AG20443 (cell line): Measurements from ENCODE around the gene ZNHIT2.
"Not testable (repeated sequence)": the region's sequence is repeated elsewhere in the genome, so short reads cannot be mapped to it uniquely, and the experiment has no call there.

Experiments
- DNase-seq: peaks from one replicate; pipeline ENCODE4 v3.0.0; 2012; ENCODE audit warnings: low spot score, mixed read lengths

The ZNHIT2 gene

GRCh38 chr11:65117206-65118096 lies at the start of gene ZNHIT2:
Gene ZNHIT2 (minus strand): TSS chr11:65117701. CDS start chr11:65117653, 48 bp downstream.
- peak; percentile 96 for DNase-seq

GRCh38 chr11:65166893-65167292 lies 49.4 kb upstream of the ZNHIT2 start:
- no peak for DNase-seq

- DNase-seq, result peak; percentile 15
Measured at GRCh38 chr11:65165410-65166317, 48.2 kb upstream of the ZNHIT2 start.

- no peak for DNase-seq
Measured at GRCh38 chr11:65163684-65164083, 46.2 kb upstream of the ZNHIT2 start.

GRCh38 chr11:65160643-65161042 lies 43.1 kb upstream of the ZNHIT2 start:
- no peak for DNase-seq

GRCh38 chr11:65159012-65159411 lies 41.5 kb upstream of the ZNHIT2 start:
- no peak for DNase-seq

- no peak for DNase-seq
Measured at GRCh38 chr11:65157336-65157735, 39.8 kb upstream of the ZNHIT2 start.

GRCh38 chr11:65156926-65157325 lies 39.4 kb upstream of the ZNHIT2 start:
- DNase-seq, result no peak

GRCh38 chr11:65156256-65156655 lies 38.8 kb upstream of the ZNHIT2 start:
- DNase-seq, result no peak

- DNase-seq, result no peak
Measured at GRCh38 chr11:65152122-65152521, 34.6 kb upstream of the ZNHIT2 start.

GRCh38 chr11:65151331-65151899 lies 33.9 kb upstream of the ZNHIT2 start:
- no peak for DNase-seq

- peak; percentile 93 for DNase-seq
Measured at GRCh38 chr11:65150509-65151299, 33.2 kb upstream of the ZNHIT2 start.

- not testable (repeated sequence) for DNase-seq
Measured at GRCh38 chr11:65150131-65150508, 32.6 kb upstream of the ZNHIT2 start.

GRCh38 chr11:65148657-65149056 lies 31.2 kb upstream of the ZNHIT2 start:
- DNase-seq, result no peak

- DNase-seq, result no peak
Measured at GRCh38 chr11:65147352-65148075, 30.0 kb upstream of the ZNHIT2 start.

- DNase-seq, result no peak
Measured at GRCh38 chr11:65141896-65142494, 24.5 kb upstream of the ZNHIT2 start.

GRCh38 chr11:65136515-65137096 lies 19.1 kb upstream of the ZNHIT2 start:
- no peak for DNase-seq

GRCh38 chr11:65135633-65136145 lies 18.2 kb upstream of the ZNHIT2 start:
- DNase-seq, result no peak

- peak; percentile 94 for DNase-seq
Measured at GRCh38 chr11:65134952-65135632, 17.6 kb upstream of the ZNHIT2 start.
